B cell (primary cell): ENCODE measurements around the gene LMO3.

Experiments
- CTCF ChIP-seq: fragments of 200-600 bp; IDR thresholded peaks from one replicate; pipeline ENCODE4 v1.8.0; 2022; ENCODE audit warnings: antibody characterized with exemption, mild to moderate bottlenecking
- EZH2 ChIP-seq: IDR thresholded peaks from 2 replicates; pipeline ENCODE4 v1.6.1; 2012; ENCODE audit warnings: borderline replicate concordance, low read depth, mild to moderate bottlenecking, moderate library complexity, low read length; ENCODE audit not compliant: insufficient read depth, poor library complexity, severe bottlenecking

- TF ChIP-seq CTCF (no peak), EZH2 (no peak)
Observed at GRCh38 chr12:16602412-16602811, 3.5 kb downstream of the LMO3 start.
